NCI-H187 (cell line): ENCODE data around the gene FANCC.
A peak's percentile ranks its signal among the peaks of the same experiment; 100 is the strongest.

ENCODE experiments used
- DNase-seq, 2 experiments: peaks; one replicate each; lab custom pipeline; 2025; lab: John Stamatoyannopoulos, UW

Gene FANCC

GRCh38 chr9:95317119-95317892, at the start of gene FANCC:
TSS of gene FANCC (minus strand) at chr9:95317709. CDS start at chr9:95249291, 68,418 bp downstream.
- peak; percentile 37 to 57 for DNase-seq

GRCh38 chr9:95366731-95367325, 49.3 kb upstream of the FANCC start:
- DNase-seq, result no peak

- DNase-seq, result no peak
These were observed 48.3 kb upstream of the FANCC start for GRCh38 chr9:95365766-95366165.

- no peak for DNase-seq
These were observed 45.7 kb upstream of the FANCC start for GRCh38 chr9:95363051-95363841.

GRCh38 chr9:95360866-95361265, 43.4 kb upstream of the FANCC start:
- DNase-seq, result no peak

- no peak for DNase-seq
These were observed 39.8 kb upstream of the FANCC start for GRCh38 chr9:95357316-95357715.

- no peak for DNase-seq
These were observed 38.0 kb upstream of the FANCC start for GRCh38 chr9:95355500-95355899.

GRCh38 chr9:95351051-95351450, 33.5 kb upstream of the FANCC start:
- DNase-seq, result no peak

- no peak for DNase-seq
These were observed 32.8 kb upstream of the FANCC start for GRCh38 chr9:95350266-95350665.

- DNase-seq, result no peak
These were observed 31.9 kb upstream of the FANCC start for GRCh38 chr9:95349091-95350038.

GRCh38 chr9:95346021-95346420, 28.5 kb upstream of the FANCC start:
- no peak for DNase-seq

- no peak for DNase-seq
These were observed 27.3 kb upstream of the FANCC start for GRCh38 chr9:95344735-95345325.

- DNase-seq, result no peak
These were observed 26.3 kb upstream of the FANCC start for GRCh38 chr9:95343725-95344287.

GRCh38 chr9:95342571-95342970, 25.1 kb upstream of the FANCC start:
- no peak for DNase-seq

- no peak for DNase-seq
These were observed 23.9 kb upstream of the FANCC start for GRCh38 chr9:95341293-95341962.

- DNase-seq, result no peak
These were observed 20.7 kb upstream of the FANCC start for GRCh38 chr9:95338243-95338642.

- DNase-seq, result no peak
These were observed 18.8 kb upstream of the FANCC start for GRCh38 chr9:95336281-95336680.

GRCh38 chr9:95333426-95333825, 15.9 kb upstream of the FANCC start:
- no peak for DNase-seq

GRCh38 chr9:95332860-95333259, 15.4 kb upstream of the FANCC start:
- DNase-seq, result no peak

- no peak for DNase-seq
These were observed 13.4 kb upstream of the FANCC start for GRCh38 chr9:95330720-95331404.
